ENCODE data around the gene HAPLN2. TPM values are rescaled to one million over a fixed set of nuclear protein-coding genes. Genes with fewer than 3 reads are reported as not detected.

Gene HAPLN2
- total RNA-seq, 4 donors from 2014 or later, result 0.18 TPM; not detected in 3

GRCh38 chr1:156643778-156644092 lies 24.5 kb downstream of the HAPLN2 start:
- Histone ChIP-seq H3K4me3 (no peak overlapping the region), H3K27ac (no peak overlapping the region), H3K36me3 (no peaks in the 10 kb centered on the region), H3K4me1 (peaks cover 7 to 15% (median 11%) of the 10 kb centered on the region in 3 donors), H3K27me3 (peaks cover 11 to 100% (median 25%) of the 10 kb centered on the region in 4 donors), H3K9me3 (no peaks in the 10 kb centered on the region)
- TF ChIP-seq CTCF (IDR thresholded peaks at IDR 0.05), result no peak
- TF ChIP-seq POLR2A (IDR thresholded peaks at IDR 0.05), result no peak
- DNase-seq, result no peak
- intact Hi-C loops (cut with DNase I), result no loop called here
- 50 to 71% methylated on average over 7 of the region's 7 CpGs for WGBS, 2 donors

DNA sequence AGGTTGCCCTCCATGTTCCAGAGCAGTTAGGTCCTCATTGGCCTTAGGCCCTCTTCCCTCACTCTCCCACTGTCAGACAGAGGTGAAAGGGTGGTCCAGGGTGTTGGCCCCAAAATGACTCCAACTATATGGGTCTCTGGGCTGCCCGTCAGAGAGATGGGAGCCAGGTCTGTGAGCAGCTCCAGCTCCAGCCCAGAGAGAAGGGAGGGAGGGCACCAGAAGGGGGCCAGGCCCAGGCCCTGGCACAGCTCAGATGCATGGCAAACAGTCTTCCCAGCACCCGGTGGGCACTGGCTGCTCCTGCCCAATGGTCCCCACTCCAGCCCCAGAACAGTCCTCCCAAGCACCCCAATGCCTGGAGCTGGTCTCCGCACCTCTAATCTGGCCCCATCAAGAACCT lies 24.9 kb downstream of the HAPLN2 start:
- no peak for TF ChIP-seq POLR2A (IDR thresholded peaks at IDR 0.05)
- TF ChIP-seq CTCF (IDR thresholded peaks at IDR 0.05), result no peak
- 43% methylated on average over 1 of the region's 3 CpGs; no CpG with 5 or more reads in 1 of the 2 donors for WGBS, 2 donors
- peaks cover 11 to 100% (median 23%) of the 10 kb centered on the region in 4 donors for H3K27me3 ChIP-seq

GRCh38 chr1:156644640-156645039 lies 25.4 kb downstream of the HAPLN2 start:
- 17 to 56% methylated on average over 1 of the region's 1 CpG for WGBS, 2 donors
- Histone ChIP-seq H3K27me3 (peaks cover 11 to 99% (median 20%) of the 10 kb centered on the region in 4 donors), H3K4me3 (no peak overlapping the region), H3K36me3 (no peaks in the 10 kb centered on the region), H3K4me1 (peaks cover 7 to 15% (median 11%) of the 10 kb centered on the region in 3 donors), H3K9me3 (no peaks in the 10 kb centered on the region), H3K27ac (no peak overlapping the region)
- intact Hi-C loops (cut with DNase I), result no loop called here
- TF ChIP-seq POLR2A (IDR thresholded peaks at IDR 0.05) (no peak), CTCF (IDR thresholded peaks at IDR 0.05) (no peak)
- DNase-seq, result no peak

More for the DNA sequence above, 24.9 kb downstream of the HAPLN2 start:
- DNase-seq, result no peak
- H3K36me3 ChIP-seq, result no peaks in the 10 kb centered on the region
- no peaks in the 10 kb centered on the region for H3K9me3 ChIP-seq
- no peak overlapping the region for H3K4me3 ChIP-seq
- H3K4me1 ChIP-seq, result peaks cover 7 to 15% (median 11%) of the 10 kb centered on the region in 3 donors
- intact Hi-C loops (cut with DNase I), result no loop called here
- H3K27ac ChIP-seq, result no peak overlapping the region

- Histone ChIP-seq H3K9me3 (no peaks in the 10 kb centered on the region), H3K27ac (no peak overlapping the region), H3K36me3 (no peaks in the 10 kb centered on the region), H3K27me3 (peaks cover 11 to 99% (median 17%) of the 10 kb centered on the region in 4 donors), H3K4me1 (peaks cover 7 to 15% (median 11%) of the 10 kb centered on the region in 3 donors), H3K4me3 (no peak overlapping the region)
- intact Hi-C loops (cut with DNase I), result no loop called here
- DNase-seq, result no peak
- TF ChIP-seq CTCF (IDR thresholded peaks at IDR 0.05) (no peak), POLR2A (IDR thresholded peaks at IDR 0.05) (no peak)
- 13 to 41% methylated on average over 3 of the region's 3 CpGs for WGBS, 2 donors
Measured at GRCh38 chr1:156645056-156645455, 25.8 kb downstream of the HAPLN2 start.

- Histone ChIP-seq H3K27ac (no peak overlapping the region), H3K4me1 (peaks cover 7 to 15% (median 11%) of the 10 kb centered on the region in 3 donors), H3K4me3 (no peak overlapping the region), H3K27me3 (peaks cover 9 to 99% (median 15%) of the 10 kb centered on the region in 4 donors), H3K9me3 (no peaks in the 10 kb centered on the region), H3K36me3 (no peaks in the 10 kb centered on the region)
- 78 to 89% methylated on average over 1 of the region's 1 CpG for WGBS, 2 donors
- no peak for TF ChIP-seq POLR2A (IDR thresholded peaks at IDR 0.05)
- DNase-seq, result no peak
- intact Hi-C loops (cut with DNase I), result no loop called here
Measured at GRCh38 chr1:156645666-156646065, 26.5 kb downstream of the HAPLN2 start.

- Histone ChIP-seq H3K4me1 (peaks cover 4 to 8% (median 7%) of the 10 kb centered on the region in 3 donors), H3K9me3 (no peaks in the 10 kb centered on the region), H3K36me3 (no peaks in the 10 kb centered on the region), H3K4me3 (no peak overlapping the region), H3K27ac (no peak overlapping the region), H3K27me3 (peaks cover 5 to 99% (median 10%) of the 10 kb centered on the region in 4 donors)
- intact Hi-C loops (cut with DNase I), result no loop called here
- TF ChIP-seq CTCF (IDR thresholded peaks at IDR 0.05) (no peak), POLR2A (IDR thresholded peaks at IDR 0.05) (no peak)
- 0% methylated on average over 1 to 5 of the region's 51 CpGs for WGBS, 2 donors
- DNase-seq, result no peak
Measured at GRCh38 chr1:156646738-156647211, 27.6 kb downstream of the HAPLN2 start.

Data from esophagus squamous epithelium (tissue), 5 donors.